Measurements from ENCODE around the gene FBF1. TPM values are rescaled to one million over a fixed set of nuclear protein-coding genes. Genes with fewer than 3 reads are reported as not detected.
A peak's percentile ranks its signal among the peaks of the same experiment; 100 is the strongest.
"Not testable (repeated sequence)": the region's sequence is repeated elsewhere in the genome, so short reads cannot be mapped to it uniquely, and the experiment has no call there.

FBF1 gene
- total RNA-seq, 2 donors from 2014 or later = 25.9 to 39.1 TPM

DNA sequence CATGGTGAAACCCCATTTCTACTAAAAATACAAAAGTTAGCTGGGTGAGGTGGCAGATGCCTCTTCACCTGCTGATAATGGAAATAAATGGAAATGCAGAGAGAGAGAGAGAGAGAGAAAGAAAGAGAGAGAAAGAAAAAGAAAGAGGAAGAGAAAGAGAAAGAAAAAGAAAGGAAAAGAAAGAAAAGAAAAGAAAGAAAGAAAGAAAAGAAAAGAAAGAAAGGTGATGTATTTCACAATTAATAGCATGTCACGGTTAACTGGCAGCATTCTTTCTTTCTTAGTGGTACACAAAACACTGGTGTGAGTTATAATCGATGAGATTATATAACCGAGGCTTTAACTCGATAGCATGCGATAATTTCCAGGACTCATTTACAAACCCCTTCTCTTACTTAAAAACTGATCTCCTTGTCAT is 34.9 kb upstream of the FBF1 start:
- no peak overlapping the region for H3K27ac Mint-ChIP-seq
- TF ChIP-seq, protein P1, sequence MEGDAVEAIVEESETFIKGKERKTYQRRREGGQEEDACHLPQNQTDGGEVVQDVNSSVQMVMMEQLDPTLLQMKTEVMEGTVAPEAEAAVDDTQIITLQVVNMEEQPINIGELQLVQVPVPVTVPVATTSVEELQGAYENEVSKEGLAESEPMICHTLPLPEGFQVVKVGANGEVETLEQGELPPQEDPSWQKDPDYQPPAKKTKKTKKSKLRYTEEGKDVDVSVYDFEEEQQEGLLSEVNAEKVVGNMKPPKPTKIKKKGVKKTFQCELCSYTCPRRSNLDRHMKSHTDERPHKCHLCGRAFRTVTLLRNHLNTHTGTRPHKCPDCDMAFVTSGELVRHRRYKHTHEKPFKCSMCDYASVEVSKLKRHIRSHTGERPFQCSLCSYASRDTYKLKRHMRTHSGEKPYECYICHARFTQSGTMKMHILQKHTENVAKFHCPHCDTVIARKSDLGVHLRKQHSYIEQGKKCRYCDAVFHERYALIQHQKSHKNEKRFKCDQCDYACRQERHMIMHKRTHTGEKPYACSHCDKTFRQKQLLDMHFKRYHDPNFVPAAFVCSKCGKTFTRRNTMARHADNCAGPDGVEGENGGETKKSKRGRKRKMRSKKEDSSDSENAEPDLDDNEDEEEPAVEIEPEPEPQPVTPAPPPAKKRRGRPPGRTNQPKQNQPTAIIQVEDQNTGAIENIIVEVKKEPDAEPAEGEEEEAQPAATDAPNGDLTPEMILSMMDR (conservative IDR thresholded peaks at IDR 0.05) = no peak
- H3K4me3 Mint-ChIP-seq = peak overlapping the region; percentile 96
- H3K4me3 ChIP-seq (ENCODE audit: low read length) = peak overlapping the region; percentile 96
- peaks cover 1% of the 10 kb centered on the region for H3K4me1 ChIP-seq (ENCODE audit: control insufficient read depth, insufficient read depth, low read length)
- no peak overlapping the region for H3K27ac ChIP-seq (ENCODE audit: low read depth, low read length)
- H3K27me3 ChIP-seq (ENCODE audit: control insufficient read depth, insufficient read depth, low read length, poor library complexity, severe bottlenecking) = no peaks in the 10 kb centered on the region
- H3K9me3 ChIP-seq (ENCODE audit: control insufficient read depth, low read length) = no peaks in the 10 kb centered on the region
- no peak for DNase-seq
- H3K36me3 Mint-ChIP-seq (ENCODE audit: low read depth) = peaks cover 47% of the 10 kb centered on the region
- WGBS, 2 experiments (ENCODE audit: insufficient coverage in 1 of 2, insufficient read length in 1 of 2) = 96 to 100% methylated on average over 3 to 5 of the region's 5 CpGs
- peaks cover 20% of the 10 kb centered on the region for H3K4me1 Mint-ChIP-seq
- H3K9ac ChIP-seq (ENCODE audit: extremely low read depth, low read length, poor library complexity, severe bottlenecking) = no peak overlapping the region
- H3K36me3 ChIP-seq (ENCODE audit: control insufficient read depth, insufficient read depth, low read length) = peaks cover 58% of the 10 kb centered on the region
- no peaks in the 10 kb centered on the region for H3K9me3 Mint-ChIP-seq
- no peaks in the 10 kb centered on the region for H3K27me3 Mint-ChIP-seq (ENCODE audit: insufficient read depth)

DNA sequence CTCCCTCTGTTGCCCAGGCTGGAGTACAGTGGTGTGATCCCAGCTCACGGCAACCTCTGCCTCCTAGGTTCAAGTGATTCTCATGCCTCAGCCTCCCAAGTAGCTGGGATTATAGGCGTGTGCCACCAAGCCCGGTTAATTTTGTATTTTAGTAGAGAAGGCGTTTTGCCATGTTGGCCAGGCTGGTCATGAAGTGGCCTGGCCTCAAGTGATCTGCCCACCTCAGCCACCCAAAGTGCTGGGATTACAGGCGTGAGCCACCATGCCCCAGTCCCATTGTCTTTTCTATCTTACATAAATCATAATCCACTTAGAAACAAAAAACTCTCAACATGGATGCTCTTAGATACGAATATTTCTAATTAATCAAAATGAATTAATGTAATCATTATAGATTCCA is 34.3 kb upstream of the FBF1 start:
- not testable (repeated sequence) for H3K9me3 ChIP-seq (ENCODE audit: control insufficient read depth, low read length); H3K4me1 ChIP-seq (ENCODE audit: control insufficient read depth, insufficient read depth, low read length); H3K4me3 Mint-ChIP-seq; DNase-seq; H3K27ac Mint-ChIP-seq; H3K9me3 Mint-ChIP-seq; H3K27ac ChIP-seq (ENCODE audit: low read depth, low read length); H3K27me3 Mint-ChIP-seq (ENCODE audit: insufficient read depth); H3K27me3 ChIP-seq (ENCODE audit: control insufficient read depth, insufficient read depth, low read length, poor library complexity, severe bottlenecking); H3K9ac ChIP-seq (ENCODE audit: extremely low read depth, low read length, poor library complexity, severe bottlenecking)
- Histone ChIP-seq H3K36me3 (ENCODE audit: control insufficient read depth, insufficient read depth, low read length) (peaks cover 63% of the 10 kb centered on the region), H3K4me3 (ENCODE audit: low read length) (peak overlapping the region; percentile 96)
- WGBS, 2 experiments (ENCODE audit: insufficient coverage in 1 of 2, insufficient read length in 1 of 2) = 96 to 98% methylated on average over 5 to 6 of the region's 6 CpGs
- Mint-ChIP-seq H3K4me1 (peaks cover 21% of the 10 kb centered on the region), H3K36me3 (ENCODE audit: low read depth) (peaks cover 51% of the 10 kb centered on the region)

DNA sequence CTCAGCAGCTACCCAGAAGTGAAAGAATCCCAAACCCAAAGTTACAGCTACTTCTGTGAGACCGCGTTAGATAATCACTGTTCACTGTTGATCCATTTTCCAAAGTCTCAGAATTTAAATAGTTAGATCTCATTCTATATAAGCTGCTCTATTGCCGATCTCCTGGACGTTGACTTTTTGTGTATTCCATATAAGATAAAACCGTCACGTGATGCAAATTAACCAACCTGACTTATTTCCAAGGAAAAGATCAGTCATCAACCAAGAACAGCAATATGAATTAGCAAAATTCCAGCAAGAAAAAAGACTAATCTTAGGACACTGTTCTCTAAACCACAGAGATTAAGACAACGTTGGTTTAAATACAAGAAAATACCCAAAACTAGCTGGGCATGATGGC is 29.8 kb upstream of the FBF1 start:
- no peak overlapping the region for H3K4me3 ChIP-seq (ENCODE audit: low read length)
- H3K9ac ChIP-seq (ENCODE audit: extremely low read depth, low read length, poor library complexity, severe bottlenecking) = no peak overlapping the region
- peaks cover 4% of the 10 kb centered on the region for H3K4me1 Mint-ChIP-seq
- 93 to 94% methylated on average over 7 of the region's 7 CpGs for WGBS, 2 experiments (ENCODE audit: insufficient coverage in 1 of 2, insufficient read length in 1 of 2)
- no peaks in the 10 kb centered on the region for H3K9me3 Mint-ChIP-seq
- TF ChIP-seq, protein P1 (conservative IDR thresholded peaks at IDR 0.05) = no peak
- H3K9me3 ChIP-seq (ENCODE audit: control insufficient read depth, low read length) = no peaks in the 10 kb centered on the region
- H3K36me3 Mint-ChIP-seq (ENCODE audit: low read depth) = peaks cover 50% of the 10 kb centered on the region
- H3K27me3 ChIP-seq (ENCODE audit: control insufficient read depth, insufficient read depth, low read length, poor library complexity, severe bottlenecking) = no peaks in the 10 kb centered on the region
- H3K4me1 ChIP-seq (ENCODE audit: control insufficient read depth, insufficient read depth, low read length) = no peaks in the 10 kb centered on the region
- no peak overlapping the region for H3K27ac ChIP-seq (ENCODE audit: low read depth, low read length)
- no peaks in the 10 kb centered on the region for H3K27me3 Mint-ChIP-seq (ENCODE audit: insufficient read depth)
- H3K36me3 ChIP-seq (ENCODE audit: control insufficient read depth, insufficient read depth, low read length) = peaks cover 66% of the 10 kb centered on the region
- H3K4me3 Mint-ChIP-seq = no peak overlapping the region
- no peak for DNase-seq
- peak overlapping the region; percentile 33 for H3K27ac Mint-ChIP-seq

DNA sequence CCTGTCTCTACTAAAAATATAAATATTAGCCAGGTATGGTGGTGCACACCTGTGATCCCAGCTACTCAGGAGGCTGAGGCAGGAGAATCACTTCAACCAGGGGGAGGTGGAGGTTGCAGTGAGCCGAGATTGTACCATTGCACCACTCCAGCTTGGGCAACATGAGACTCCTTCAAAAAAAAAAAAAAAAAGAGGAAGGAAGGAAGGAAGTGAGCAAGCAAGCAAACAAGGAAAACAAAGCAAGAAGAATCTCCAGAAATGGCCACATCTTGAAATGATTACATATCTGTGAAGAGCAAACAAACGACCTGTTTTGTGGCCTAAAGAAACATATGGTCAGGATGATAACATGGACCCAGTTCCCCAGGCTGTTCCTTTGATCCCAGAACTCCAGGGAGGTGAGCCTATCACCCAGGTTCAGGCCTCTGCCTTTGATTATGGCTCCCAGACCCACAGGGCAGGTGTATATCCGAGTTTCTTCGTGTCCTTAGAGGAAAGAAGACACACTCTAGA is 29.2 kb upstream of the FBF1 start:
- Mint-ChIP-seq H3K27me3 (ENCODE audit: insufficient read depth) (no peaks in the 10 kb centered on the region), H3K4me1 (peaks cover 4% of the 10 kb centered on the region), H3K4me3 (no peak overlapping the region), H3K27ac (no peak overlapping the region), H3K9me3 (no peaks in the 10 kb centered on the region), H3K36me3 (ENCODE audit: low read depth) (peaks cover 53% of the 10 kb centered on the region)
- Histone ChIP-seq H3K36me3 (ENCODE audit: control insufficient read depth, insufficient read depth, low read length) (peaks cover 65% of the 10 kb centered on the region), H3K9ac (ENCODE audit: extremely low read depth, low read length, poor library complexity, severe bottlenecking) (no peak overlapping the region), H3K4me1 (ENCODE audit: control insufficient read depth, insufficient read depth, low read length) (no peaks in the 10 kb centered on the region), H3K9me3 (ENCODE audit: control insufficient read depth, low read length) (no peaks in the 10 kb centered on the region), H3K27me3 (ENCODE audit: control insufficient read depth, insufficient read depth, low read length, poor library complexity, severe bottlenecking) (no peaks in the 10 kb centered on the region), H3K27ac (ENCODE audit: low read depth, low read length) (no peak overlapping the region), H3K4me3 (ENCODE audit: low read length) (no peak overlapping the region)
- TF ChIP-seq, protein P1 (conservative IDR thresholded peaks at IDR 0.05) = no peak
- WGBS, 2 experiments (ENCODE audit: insufficient coverage in 1 of 2, insufficient read length in 1 of 2) = 95 to 96% methylated on average over 4 of the region's 4 CpGs
- no peak for DNase-seq

DNA sequence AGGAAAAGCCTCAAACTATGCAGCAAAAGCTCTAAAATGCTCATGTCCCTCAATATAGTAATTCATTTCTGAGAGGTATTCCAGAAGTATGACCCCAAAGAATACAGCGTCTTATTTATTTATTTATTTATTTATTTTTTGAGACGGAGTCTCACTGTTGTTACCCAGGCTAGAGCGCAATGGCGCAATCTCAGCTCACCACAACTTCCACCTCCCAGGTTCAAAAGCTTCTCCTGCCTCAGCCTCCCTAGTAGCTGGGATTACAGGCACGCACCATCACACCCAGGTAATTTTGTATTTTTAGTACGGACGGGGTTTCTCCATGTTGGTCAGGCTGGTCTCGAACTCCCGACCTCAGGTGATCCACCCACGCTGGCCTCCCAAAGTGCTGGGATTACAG is 28.2 kb upstream of the FBF1 start:
- H3K4me1 Mint-ChIP-seq; H3K9me3 ChIP-seq (ENCODE audit: control insufficient read depth, low read length); H3K4me3 Mint-ChIP-seq; H3K27ac Mint-ChIP-seq; H3K27ac ChIP-seq (ENCODE audit: low read depth, low read length); H3K27me3 ChIP-seq (ENCODE audit: control insufficient read depth, insufficient read depth, low read length, poor library complexity, severe bottlenecking); DNase-seq; H3K4me3 ChIP-seq (ENCODE audit: low read length); H3K27me3 Mint-ChIP-seq (ENCODE audit: insufficient read depth); H3K9ac ChIP-seq (ENCODE audit: extremely low read depth, low read length, poor library complexity, severe bottlenecking); H3K9me3 Mint-ChIP-seq; H3K4me1 ChIP-seq (ENCODE audit: control insufficient read depth, insufficient read depth, low read length): not testable (repeated sequence)
- WGBS, 2 experiments (ENCODE audit: insufficient coverage in 1 of 2, insufficient read length in 1 of 2) = 85 to 92% methylated on average over 3 to 9 of the region's 10 CpGs
- H3K36me3 Mint-ChIP-seq (ENCODE audit: low read depth) = peaks cover 54% of the 10 kb centered on the region
- H3K36me3 ChIP-seq (ENCODE audit: control insufficient read depth, insufficient read depth, low read length) = peaks cover 64% of the 10 kb centered on the region

Data from endodermal cell (in vitro differentiated cells).